Measurements from ENCODE around the gene ATP5MC2.
"Not testable (repeated sequence)": the region's sequence is repeated elsewhere in the genome, so short reads cannot be mapped to it uniquely, and the experiment has no call there.

ATP5MC2 gene

DNA sequence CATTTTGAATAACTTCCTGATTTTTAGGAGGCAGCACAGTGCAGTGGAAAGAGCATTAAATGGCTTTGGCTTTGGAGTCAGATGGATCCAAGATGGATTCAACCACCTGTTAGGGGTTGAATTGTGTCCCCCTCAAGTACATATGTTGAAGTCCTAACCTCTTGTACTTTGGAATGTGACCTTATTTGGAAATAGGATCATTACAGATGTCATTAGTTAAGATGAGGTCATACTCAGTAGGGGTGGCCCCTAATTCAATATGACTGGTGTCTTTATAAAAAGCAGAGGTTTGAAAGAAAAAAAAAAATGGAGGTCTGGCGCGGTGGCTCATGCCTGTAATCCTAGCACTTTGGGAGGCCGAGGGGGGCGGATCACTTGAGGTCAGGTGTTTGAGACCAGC, 18.8 kb downstream of the ATP5MC2 start:
- in situ Hi-C loops (cut with MboI; ENCODE audit: low sequenced_read_pairs): no loop called here

DNA sequence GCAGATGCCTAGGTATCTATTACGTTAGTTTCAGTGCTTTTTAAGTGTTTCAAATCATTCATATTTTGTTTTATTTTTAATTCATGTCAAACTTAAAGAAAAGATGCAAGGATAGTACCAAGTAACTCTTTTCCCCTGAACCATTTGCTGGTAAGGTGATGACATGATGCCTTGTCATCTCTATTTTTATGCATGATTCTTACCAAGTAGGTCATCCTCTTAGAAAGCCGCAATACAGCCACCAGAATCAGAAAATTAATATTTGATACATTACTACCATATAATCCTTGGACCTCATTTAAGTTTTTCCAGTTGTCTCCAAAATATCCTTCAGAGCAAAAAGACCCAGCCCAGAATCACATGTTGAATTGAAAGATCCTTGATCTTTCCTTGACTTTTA, 22.3 kb downstream of the ATP5MC2 start:
- in situ Hi-C loops (cut with MboI; ENCODE audit: low sequenced_read_pairs): no loop called here

DNA sequence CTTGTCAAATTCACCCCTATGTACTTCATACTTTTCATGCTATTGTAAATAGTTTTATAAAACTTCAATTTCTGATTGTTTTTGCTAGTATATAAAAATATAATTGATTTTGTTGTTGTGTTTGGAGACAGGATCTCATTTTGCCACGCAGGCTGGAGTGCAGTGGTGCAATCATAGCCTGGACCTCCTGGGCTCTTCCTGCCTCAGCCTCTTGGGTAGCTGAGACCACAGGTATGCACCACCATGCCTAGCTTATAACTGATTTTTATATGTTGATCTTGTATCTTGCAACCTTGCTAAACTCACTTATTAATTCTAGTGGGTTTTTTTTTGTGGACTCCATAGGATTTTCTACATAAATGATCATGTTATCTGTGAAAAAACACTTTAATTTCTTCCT, 23.5 kb downstream of the ATP5MC2 start:
- in situ Hi-C loops (cut with MboI; ENCODE audit: low sequenced_read_pairs): no loop called here

DNA sequence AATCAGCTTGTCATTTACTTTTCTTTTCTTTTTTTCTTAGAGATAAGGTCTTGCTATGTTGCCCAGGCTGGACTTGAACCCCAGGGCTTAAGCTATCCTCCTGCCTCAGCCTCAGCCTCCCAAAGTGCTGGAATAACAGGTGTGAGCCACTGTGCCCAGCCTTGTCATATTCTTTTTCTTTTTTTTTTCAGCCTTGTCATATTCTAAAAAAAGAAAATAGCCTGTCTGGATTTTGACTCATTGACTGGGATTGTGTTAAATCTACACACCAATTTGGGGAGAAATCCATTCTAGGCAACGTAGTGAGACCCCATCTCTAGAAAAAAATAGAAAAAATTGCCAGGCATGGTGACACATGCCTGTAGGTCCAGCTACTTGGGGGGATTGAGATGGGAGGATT, 24.1 kb downstream of the ATP5MC2 start:
- in situ Hi-C loops (cut with MboI; ENCODE audit: low sequenced_read_pairs): no loop called here

DNA sequence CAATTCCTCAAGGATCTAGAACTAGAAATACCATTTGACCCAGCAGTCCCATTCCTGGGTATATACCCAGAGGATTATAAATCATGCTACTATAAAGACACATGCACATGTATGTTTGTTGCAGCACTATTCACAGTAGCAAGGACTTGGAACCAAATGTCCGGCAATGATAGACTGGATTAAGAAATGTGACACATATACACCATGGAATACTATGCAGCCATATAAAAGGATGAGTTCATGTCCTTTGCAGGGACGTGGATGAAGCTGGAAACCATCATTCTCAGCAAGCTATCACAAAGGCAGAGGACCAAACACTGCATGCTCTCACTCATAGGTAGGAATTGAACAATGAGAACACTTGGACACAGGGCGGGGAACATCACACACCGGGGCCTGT, 29.6 kb downstream of the ATP5MC2 start:
- in situ Hi-C loops (cut with MboI; ENCODE audit: low sequenced_read_pairs): not testable (repeated sequence)

DNA sequence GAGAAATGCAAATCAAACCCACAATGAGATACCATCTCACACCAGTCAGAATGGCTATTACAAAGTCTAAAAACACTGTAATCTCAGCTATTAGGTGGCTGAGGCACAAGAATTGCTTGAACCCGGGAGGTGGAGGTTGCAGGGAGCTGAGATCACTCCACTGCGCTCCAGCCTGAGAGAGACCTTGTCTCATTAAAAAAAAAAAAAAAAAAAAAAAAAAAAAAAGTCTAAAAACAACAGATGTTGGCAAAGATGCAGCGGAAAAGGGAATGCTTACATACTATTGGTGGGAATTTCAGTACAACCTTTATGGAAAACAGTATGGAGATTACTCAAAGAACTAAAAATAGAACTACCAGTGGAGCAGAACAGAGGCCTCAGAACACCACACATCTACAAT, 30.7 kb downstream of the ATP5MC2 start:
- in situ Hi-C loops (cut with MboI; ENCODE audit: low sequenced_read_pairs): no loop called here

DNA sequence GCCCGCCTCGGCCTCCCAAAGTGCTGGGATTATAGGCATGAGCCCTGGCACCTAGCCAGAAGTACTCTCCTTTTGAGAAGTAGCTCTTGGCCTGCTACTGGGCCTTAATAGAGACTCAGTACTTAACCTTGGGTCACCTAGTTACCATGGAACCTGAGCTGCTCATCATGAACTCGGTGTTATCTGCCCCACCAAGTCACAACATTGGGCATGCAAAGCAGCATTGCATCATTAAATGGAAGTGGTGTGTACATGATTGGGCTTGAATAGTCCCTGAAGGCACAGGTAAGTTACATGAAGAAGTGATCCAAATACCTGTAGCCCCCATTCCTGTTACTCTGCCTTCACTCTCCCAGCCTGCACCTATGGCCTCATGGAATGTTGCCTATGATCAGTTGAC, 31.8 kb downstream of the ATP5MC2 start:
- in situ Hi-C loops (cut with MboI; ENCODE audit: low sequenced_read_pairs): no loop called here

DNA sequence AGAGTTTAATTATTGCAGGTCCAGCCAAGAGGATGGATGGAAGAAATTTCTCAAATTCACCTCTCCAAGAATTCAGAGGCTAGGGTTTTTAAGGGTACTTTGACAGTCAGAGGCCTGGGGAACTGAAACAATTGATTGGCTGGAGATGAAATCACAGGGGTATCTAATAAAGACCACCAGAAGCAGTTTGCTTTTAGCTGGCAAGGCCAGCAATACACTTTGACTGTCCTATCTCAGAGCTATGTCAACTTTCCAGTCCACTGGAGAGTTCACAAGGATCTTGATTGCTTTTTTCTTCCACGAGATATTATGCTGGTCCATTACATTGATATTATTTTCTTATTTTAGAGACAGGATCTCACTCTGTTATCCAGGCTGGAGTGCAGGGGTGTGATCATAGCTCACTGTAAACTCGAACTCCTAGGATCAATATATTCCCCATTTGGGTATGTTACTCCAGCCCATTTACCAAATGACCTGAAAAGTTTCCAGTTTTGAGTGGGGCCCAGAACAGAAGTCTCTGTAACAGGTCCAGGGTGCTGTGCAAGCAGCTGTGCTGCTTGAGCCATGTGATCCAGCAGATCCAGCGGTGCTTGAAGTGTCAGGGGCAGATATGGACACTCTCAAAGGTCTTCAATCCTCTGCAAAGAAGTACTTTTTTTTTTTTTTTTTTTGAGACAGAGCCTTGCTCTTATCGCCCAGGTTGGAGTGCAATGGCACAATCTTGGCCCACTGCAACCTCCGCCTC, 32.5 kb downstream of the ATP5MC2 start:
- in situ Hi-C loops (cut with MboI; ENCODE audit: low sequenced_read_pairs): no loop called here

DNA sequence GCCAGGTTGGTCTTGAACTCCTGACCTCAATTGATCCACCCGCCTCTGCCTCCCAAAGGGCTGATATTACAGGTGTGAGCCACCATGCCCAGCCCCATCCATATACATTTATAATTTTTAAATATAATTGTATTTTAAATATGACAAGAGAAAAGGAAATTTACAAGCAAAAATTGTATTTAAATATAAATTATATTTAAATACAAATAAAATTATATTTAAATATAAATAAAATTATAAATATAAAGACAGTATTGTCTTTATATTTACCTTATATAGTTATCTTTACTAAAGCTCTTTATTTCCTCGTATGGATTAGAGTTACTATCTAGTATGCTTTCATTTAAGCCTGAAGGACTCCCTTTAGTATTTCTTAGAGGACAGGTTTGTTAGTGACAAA, 37.8 kb downstream of the ATP5MC2 start:
- in situ Hi-C loops (cut with MboI; ENCODE audit: low sequenced_read_pairs): no loop called here

DNA sequence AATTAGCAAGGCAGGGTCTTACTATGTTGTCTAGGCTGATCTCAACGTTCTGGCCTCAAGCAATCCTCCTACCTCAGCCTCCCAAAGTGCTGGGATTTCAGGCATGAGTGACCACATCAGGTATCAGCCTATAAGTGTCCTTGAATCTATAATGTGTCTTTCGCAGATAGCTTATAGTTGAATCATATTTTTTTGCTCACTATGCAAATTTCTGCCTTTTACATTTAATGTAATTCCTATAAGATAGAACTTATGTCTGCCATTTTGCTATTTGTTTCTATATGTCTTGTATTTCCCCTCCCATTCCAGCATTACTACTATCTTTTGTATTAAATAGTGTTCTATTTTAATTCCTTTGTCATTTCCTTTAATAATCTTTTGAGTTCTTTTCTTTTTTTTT, 39.2 kb downstream of the ATP5MC2 start:
- in situ Hi-C loops (cut with MboI; ENCODE audit: low sequenced_read_pairs): no loop called here

DNA sequence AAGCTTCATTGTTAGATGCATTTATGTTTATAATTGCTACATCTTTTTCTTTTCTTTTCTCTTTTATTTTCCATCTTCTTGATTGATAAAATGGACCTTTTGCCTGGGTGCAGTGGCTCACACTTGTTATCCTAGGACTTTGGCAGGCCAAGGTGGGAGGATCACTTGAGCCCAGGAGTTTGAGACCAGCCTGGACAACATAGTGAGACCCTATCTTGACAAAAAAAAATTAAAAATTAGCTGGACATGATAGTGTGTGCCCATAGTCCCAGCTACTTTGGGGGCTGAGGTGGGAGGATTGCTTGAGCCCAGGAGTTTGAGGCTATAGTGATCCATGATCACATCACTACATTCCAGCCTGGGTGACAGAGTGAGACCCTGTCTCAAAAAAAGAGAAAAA, 40.2 kb downstream of the ATP5MC2 start:
- in situ Hi-C loops (cut with MboI; ENCODE audit: low sequenced_read_pairs): not testable (repeated sequence)

DNA sequence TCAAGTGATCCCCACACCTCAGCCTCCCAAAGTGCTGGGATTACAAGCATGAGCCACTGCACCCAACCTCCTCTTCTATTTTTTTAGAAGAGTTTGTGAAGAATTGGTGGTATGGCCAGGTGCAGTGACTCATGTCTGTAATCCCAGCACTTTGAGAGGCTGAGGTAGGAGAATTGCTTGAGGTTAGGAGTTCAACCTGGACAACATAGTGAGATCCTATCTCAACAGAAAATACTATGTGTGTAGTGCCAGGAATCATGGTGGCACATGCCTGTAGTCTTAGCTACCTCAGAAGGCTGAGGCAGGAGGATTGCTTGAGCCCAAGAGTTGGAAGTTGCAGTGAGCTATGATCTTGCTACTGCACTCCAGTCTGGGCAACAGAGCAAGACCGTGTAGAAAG, 44.2 kb downstream of the ATP5MC2 start:
- in situ Hi-C loops (cut with MboI; ENCODE audit: low sequenced_read_pairs): no loop called here

DNA sequence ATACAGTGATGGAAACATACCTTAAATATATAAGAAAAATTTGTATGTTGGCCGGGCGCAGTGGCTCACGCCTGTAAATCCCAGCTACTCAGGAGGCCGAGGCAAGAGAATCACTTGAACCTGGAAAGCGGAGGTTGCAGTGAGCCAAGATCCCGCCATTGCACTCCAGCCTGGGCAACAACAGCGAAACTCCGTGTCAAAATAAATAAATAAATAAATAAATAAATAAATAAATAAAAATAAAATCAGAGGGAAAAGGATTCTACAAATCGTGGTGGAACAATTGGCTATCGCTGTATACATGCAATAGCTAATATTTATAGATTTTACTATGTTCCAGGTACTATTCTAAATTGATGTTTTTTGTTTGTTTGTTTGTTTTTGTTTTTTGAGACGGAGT, 48.0 kb downstream of the ATP5MC2 start:
- in situ Hi-C loops (cut with MboI; ENCODE audit: low sequenced_read_pairs): no loop called here

DNA sequence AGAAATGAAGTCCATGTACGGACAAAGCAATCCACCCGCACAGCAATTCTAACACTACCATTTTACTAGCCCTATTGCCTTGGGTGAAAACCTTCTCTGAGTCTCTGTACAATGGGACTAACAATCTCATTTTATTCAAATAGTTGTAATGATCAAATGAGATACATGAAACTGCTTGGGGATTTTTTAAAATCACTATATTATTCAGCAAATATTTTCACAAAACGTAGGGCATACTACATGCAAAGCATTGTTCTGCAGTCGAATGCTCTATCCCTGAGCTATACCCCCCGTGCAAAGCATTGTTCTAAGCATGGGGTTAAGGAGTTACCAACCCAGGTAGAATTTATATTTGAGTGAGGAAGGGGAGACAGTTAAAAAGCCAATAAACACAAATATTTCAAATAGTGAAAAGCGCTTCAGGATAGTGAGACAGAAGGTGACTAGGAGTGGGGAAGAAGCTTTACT, 49.1 kb downstream of the ATP5MC2 start:
- in situ Hi-C loops (cut with MboI; ENCODE audit: low sequenced_read_pairs): no loop called here

DNA sequence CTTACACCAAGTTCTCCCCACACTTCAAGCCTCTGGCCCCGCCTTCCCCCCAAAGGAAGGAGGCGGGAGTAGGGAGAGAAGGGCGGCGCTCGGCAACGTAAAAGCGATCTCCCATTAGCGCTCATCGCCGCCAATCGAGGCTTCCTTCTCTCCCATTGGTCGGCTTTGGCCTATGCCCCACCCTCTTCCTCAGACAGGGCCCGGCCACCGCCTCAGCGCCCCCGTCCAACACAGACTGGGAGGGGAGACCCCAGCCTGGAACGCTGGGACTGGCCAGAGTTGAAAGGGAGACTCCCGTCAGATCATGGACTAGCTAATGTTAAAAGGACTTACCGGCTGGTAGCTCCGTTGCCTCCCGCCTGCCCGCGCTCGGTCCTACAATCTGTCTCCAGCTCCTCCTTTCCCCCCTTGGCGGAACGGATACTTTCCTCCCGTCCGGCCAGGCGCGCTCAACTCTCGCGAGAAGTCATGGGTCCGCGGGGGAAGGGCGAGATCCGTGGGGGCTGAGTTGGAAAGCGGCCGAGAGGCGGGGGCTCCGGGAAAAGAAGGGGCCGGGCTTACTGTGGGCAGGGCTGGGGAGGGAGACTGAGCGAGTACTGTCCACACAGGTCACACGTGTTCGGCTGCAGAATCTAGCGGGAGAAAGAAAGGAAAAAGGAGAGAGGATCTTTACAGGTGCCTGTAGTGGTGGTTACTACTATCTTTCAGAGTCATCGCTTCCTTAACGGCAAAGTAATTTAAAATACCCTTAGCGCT, 49.8 kb downstream of the ATP5MC2 start, which contains the start of gene ATF7:
ATF7 (minus strand) TSS at position 437 of the 756 bp plus-strand sequence. CDS start 25,382 bp downstream, outside the sequence.
- in situ Hi-C loops (cut with MboI; ENCODE audit: low sequenced_read_pairs): no loop called here

DNA sequence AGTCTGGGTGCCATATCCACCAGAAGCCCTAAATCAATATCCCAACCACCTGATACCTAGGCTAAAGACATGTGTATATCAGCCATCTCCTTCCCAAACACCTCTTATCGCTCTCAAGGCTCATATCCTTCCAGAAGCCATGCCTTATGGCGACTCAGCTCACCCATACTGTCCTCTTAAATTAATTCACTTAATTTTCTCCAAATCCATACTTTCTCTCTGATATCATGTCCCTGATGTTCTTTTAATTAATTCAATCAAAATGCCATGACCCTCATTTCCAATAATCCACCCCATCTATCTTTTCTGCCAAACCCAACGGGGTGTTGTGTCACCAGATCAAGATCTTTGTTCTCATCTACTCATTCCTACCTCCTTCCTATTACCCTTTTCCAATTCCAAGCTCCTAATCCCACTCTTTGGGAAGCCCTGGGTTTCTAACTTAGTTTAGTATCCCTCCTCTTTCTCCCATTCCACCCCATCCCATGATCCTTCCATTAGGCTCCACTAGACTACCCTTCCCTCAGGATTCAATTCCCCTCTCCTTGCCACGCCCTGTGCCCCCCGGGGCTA, 50.4 kb downstream of the ATP5MC2 start:
- in situ Hi-C loops (cut with MboI; ENCODE audit: low sequenced_read_pairs): no loop called here

DNA sequence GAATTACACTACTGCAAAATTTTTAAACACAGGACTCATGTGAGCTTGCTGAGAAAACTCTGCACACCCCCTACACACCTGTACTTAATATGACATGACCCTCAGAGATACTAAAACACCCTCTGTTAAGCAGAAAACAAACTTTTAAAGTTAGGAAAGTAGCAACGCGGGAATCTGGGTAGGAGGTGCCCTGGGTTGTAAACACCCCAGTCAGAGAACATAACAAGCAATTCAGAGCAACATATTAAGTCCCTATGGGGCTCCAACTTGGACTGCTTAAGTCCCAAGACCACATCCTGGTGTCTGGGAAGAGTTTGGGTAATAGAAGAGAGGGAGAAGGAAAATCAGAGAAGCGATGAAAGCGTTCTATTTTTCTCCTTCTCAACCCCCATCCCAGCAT, 50.9 kb downstream of the ATP5MC2 start:
- in situ Hi-C loops (cut with MboI; ENCODE audit: low sequenced_read_pairs): no loop called here

DNA sequence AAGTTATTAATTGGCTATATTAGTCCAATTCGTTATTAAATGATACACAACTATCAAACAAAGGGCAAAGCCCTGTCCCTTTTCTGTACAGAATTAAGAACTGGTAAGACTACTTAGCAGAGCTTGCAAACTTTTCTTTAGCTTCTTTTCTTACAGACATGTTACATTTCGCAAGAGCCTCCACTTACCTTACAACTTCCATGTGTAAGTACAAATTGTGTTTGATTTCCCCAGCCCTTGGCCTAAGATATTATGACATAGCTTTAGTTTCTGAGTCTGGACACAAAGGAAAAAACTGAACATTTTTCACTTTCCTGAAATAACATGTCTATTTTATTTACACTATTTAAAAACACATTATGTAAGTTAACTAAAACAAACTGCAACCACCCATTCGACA, 51.4 kb downstream of the ATP5MC2 start:
- in situ Hi-C loops (cut with MboI; ENCODE audit: low sequenced_read_pairs): no loop called here

DNA sequence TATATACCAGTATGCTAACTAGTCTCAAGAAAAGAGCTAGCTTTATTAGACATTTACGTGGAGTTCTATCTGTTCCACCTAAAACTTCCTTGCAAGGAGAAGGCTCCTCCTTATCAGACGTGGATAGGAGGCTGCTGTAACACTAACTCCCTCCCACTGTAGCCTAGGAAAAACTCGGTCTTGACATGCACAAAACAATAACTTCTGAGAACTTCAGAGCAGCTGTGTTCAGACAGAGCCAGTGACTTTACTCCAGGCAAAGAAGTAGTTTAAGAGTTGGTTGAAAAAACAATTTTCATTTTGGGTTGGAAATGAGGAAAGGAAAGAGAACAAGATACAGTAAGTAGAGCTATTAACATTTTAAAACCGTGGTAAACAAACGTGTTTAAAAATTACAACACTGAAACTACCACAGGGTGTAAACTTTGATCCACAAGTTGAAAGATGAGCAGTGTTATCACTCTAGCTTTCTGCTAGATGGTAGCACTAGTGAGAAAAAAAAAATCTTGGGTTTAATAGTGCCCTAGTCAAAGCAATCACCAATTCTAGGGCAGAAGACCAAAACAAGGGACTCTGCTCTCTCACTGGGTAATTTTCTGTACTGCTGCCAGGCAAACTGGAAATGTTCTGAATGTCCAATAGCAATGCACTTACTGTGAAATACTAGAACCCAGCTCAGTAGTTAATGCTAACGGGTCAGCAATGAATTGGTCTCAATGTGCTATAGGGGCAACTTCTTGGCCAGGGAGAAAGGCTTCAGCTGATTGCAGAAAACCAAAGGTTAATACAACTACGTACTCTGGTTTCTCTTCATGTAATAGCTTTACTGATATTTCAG, 52.1 kb downstream of the ATP5MC2 start:
- in situ Hi-C loops (cut with MboI; ENCODE audit: low sequenced_read_pairs): no loop called here

DNA sequence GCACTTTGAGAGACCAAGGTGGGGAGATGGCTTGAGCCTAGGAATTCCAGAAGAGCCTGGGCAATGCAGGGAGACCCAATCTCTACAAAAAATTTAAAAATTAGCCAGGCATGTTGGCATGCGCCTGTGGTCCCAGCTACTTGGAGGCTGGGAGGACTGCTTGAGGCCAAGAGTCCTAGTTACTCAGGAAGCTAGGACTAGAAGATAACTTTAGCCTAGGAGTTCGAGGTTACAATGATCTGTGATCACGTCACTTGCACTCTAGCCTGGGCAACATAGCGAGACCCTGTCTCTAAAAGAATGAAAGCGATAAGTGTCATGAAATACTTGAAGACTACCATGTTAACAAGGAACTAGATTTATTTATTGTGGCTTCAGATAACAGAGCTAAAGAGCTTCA, 53.2 kb downstream of the ATP5MC2 start:
- in situ Hi-C loops (cut with MboI; ENCODE audit: low sequenced_read_pairs): no loop called here

DNA sequence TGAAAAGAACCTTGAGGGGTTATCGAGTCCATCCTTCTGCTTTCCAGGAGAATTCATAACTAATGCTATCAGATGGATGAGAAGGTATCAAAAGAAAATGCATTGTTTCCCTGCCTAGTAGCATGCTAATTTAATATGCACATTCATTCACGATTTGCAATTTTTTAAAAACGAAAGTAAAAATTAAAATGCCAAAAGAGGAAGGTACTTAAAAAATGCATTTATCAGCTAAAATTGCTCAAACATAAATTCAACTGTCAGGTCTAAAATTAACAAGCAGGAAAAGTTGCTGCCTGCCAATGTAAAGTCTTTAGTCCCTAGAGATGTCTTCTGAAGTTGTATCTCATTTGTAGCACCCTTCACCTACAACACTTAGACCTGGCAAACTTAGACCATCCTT, 57.6 kb downstream of the ATP5MC2 start:
- in situ Hi-C loops (cut with MboI; ENCODE audit: low sequenced_read_pairs): no loop called here
